Measurements from ENCODE around the gene CGREF1.

Gene CGREF1

GRCh38 chr2:27071990-27072830, 46.7 kb downstream of the CGREF1 start:
- DNase-seq, result no peak

GRCh38 chr2:27071277-27071989, 47.5 kb downstream of the CGREF1 start, which contains the start of gene OST4:
OST4 (minus strand) TSS chr2:27071654.
- peak; percentile 80 for DNase-seq

GRCh38 chr2:27070653-27071276, 48.2 kb downstream of the CGREF1 start:
- DNase-seq, result no peak

DNA sequence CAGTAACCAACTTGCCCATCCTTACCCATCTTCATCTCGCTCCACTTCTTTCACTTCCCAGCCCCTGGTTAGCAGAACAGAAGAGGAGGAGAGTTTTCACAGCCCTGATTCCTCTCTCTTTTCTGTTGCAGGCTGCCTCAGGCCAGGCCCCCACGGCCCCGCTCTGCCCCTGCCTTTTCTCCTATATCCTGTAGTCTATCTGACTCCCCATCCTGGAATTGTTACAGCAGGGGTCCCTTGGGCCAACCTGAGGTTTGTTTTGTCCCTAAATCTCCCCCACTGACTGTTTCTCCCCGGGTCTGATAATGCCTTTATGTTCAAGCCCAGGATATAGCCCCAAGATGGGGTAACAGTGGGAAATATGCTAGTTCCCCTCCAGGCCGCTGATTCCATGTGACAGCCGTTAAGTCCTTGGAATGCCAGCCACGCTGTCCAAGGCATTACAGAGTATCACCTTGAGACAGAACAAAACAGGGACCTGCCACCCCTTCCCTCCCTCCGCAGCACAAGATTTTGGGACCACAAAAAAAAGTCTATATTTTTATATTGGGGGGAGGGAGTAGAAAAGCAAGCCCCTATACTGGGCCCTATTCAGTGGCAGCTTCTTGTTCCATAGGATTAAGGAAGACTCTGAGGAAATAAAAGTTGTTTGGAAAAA, 48.8 kb downstream of the CGREF1 start:
- DNase-seq, result no peak

GRCh38 chr2:27069436-27069835, 49.5 kb downstream of the CGREF1 start:
- no peak for DNase-seq

DNA sequence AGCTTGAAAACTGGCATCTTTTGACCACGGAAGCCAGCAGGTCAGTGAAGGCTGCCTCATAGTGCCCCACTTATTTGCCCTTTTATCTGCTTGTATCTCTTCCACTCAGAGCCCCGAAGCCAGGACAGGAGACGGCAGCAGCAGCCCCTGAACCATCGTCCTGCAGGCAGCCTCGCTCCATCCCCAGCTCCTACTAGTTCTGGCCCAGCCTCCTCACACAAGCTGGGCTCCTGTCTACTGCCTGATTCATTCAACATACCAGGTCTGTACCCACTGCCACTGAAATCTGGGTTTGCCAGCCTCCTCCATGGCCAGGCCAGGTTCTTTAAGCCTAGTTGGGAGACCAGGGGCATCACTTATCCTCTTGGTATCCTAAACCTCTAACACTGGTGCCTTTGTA, 51.5 kb downstream of the CGREF1 start:
- no peak for DNase-seq

DNA sequence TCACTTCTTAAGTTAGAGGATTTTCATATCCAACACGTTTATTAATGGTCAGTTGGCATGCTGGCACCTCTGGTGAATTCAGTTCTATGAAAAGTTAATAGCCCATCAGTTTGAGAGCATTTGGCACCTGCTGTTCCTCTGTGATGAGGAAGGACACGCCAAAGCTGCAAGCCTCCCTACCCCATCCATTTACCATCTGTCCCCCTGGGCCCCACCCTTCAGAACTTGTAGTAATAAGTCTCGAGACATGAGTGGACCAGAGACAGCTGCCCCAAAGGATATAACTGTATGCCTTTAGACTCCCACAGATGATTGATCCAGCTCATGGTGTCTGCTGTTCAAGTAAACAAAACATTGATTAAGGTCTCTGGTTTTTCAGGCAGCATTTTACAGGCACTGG, 53.8 kb downstream of the CGREF1 start:
- no peak for DNase-seq

GRCh38 chr2:27060323-27060722, 58.6 kb downstream of the CGREF1 start:
- DNase-seq, result no peak

GRCh38 chr2:27059141-27059820, 59.6 kb downstream of the CGREF1 start:
- DNase-seq, result no peak

- DNase-seq, result no peak
Measured at GRCh38 chr2:27058210-27058609, 60.7 kb downstream of the CGREF1 start.

- no peak for DNase-seq
Measured at GRCh38 chr2:27057184-27057583, 61.7 kb downstream of the CGREF1 start.

GRCh38 chr2:27054721-27055120, 64.2 kb downstream of the CGREF1 start:
- DNase-seq, result no peak

DNA sequence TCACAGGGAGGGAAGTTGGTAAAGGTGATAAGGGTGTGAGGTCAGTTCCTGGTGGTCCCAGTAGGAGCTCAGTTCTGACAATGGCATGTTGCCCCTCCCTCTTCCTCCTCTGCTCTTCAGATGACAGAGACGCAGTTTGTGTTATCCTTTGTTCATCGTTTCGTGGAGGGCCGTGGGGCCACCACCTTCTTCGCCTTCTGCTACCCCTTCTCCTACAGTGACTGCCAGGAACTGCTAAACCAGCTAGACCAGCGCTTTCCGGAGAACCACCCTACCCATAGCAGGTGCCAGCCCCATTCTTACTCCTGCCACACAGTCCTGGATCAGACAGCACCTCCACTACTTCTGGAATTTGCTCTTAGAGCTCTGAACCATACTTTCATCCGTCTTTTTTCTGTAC, 65.2 kb downstream of the CGREF1 start:
- DNase-seq, result no peak

DNA sequence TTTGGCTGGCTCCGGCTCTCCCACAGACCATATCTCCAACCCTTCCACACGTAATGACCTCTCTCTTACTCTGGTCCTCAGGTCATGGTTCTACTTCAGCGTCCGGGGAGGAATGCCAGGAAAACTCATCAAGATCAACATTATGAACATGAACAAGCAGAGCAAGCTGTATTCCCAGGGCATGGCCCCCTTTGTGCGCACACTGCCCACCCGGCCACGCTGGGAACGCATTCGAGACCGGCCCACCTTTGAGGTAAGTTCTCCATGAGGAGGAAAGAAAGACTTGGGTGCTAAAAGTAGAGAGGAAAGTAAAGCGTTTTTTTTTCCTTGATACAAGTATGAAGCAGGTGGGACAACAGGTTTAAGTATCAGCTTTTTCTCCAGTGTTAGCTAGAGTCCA, 65.6 kb downstream of the CGREF1 start:
- no peak for DNase-seq

DNA sequence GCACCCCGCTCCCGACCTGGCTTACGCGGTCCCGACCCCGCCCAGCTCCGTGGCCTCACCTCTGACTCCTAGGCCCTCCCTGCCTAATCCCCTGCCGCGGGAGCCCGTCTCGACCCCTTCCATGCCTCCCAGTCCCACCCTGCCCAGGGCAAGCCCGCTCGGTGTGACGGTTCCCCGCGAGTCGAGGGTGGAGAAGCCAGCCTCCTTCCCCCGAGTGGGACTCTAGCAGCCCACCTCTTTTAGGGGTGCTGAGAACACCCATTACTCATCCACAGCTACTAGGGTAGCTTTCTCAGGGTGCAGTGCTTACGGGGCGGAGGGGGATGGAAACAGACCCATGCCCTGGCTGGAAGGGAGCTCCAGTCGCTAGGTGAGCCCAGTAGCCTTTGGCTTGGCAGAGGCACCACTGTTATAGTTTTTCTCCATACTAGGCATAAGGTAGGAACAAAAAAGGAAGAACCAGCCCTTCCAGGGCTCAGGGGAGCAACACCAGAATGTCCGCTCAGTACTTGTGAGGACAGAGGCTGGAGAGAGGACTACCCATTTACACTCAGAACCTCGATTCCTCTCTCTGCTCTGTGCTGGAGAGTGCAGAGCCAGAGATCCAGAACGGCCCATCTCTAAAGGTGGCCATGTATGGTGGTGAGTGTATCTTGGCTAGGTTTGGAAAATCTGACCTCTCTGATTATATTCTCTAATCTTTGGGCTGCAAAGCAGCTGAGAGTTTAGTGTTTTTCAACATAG, 66.9 kb downstream of the CGREF1 start:
- no peak for DNase-seq

DNA sequence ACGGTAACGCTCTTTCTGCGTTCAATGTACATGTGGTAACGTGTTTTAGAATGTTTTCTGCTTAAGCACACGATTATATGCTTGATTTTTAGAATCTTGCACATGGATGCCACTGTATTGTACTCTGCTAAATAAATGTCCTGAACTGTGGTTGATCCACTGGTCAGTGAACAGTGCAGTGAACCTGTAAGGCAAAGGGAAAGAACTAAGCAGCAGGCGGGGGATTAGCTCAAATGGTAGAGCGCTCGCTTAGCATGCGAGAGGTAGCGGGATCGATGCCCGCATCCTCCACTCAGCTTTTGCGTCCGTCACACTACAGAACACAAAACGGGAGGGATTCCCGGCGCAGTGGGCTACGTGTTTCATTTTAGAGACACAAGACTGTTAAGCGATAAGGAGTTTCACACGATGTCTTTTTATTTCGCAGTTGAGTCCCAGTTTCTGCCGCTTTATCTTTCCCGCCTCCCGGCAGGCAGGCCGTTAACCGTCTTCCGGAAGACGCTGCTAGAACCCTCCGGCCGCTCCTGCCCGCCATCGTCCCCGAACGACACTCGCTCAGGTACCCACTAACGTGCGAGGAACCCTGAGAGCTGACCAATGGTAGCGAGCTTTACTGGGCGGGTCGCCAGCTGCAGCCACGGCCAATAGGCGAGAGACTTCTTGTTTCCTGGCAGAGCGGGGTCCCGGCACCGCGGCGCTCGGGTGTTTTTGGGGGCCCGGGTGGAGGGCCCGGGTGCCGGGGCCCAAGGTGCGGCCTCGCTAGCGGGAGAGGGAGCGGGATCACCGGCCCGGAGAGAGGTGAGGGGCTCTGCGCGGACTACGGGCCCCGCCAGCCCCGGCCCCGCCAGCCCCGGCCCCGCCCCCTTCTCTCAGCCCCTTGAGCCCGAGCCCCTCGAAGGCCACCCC, 67.7 kb downstream of the CGREF1 start, which contains the start of gene AGBL5:
TSS of gene AGBL5 (plus strand) at position 673 of the 906 bp plus-strand sequence. CDS start 1,291 bp downstream, outside the sequence.
- DNase-seq, result peak; percentile 95
